HL-60/S4 treated with phorbol 12-myristate 13-acetate at 8.2 ng/mL for 4 days and 3 days (cell line): ENCODE data around the gene CRTAC1.

Experiments used
- in situ Hi-C: fragments of 300-500 bp; cut with MboI; formaldehyde crosslinking; loops from 2 replicates; pipeline ENCODE4 v1.15.0; 2022; ENCODE audit warnings: low sequenced_read_pairs

The CRTAC1 gene

GRCh38 chr10:98030093-98030821 is at the start of gene CRTAC1:
TSS of gene CRTAC1 (minus strand) at chr10:98030621. CDS start at chr10:98030472, 149 bp downstream.
- in situ Hi-C loops, result loop anchor here (25.0 kb wide), 2 partner anchors 118 to 243 kb away; no protein-coding TSS in a partner anchor

GRCh38 chr10:98078774-98079173 is 48.4 kb upstream of the CRTAC1 start:
- in situ Hi-C loops, result no loop called here

GRCh38 chr10:98077223-98077622 is 46.8 kb upstream of the CRTAC1 start:
- in situ Hi-C loops, result no loop called here

- in situ Hi-C loops, result no loop called here
Observed at GRCh38 chr10:98076086-98076485, 45.7 kb upstream of the CRTAC1 start.

- in situ Hi-C loops, result no loop called here
Observed at GRCh38 chr10:98074315-98074911, 44.0 kb upstream of the CRTAC1 start.

- in situ Hi-C loops, result no loop called here
Observed at GRCh38 chr10:98067165-98067564, 36.7 kb upstream of the CRTAC1 start.

GRCh38 chr10:98063740-98064027 is 33.3 kb upstream of the CRTAC1 start:
- in situ Hi-C loops, result no loop called here

- in situ Hi-C loops, result no loop called here
Observed at GRCh38 chr10:98062424-98062823, 32.0 kb upstream of the CRTAC1 start.

- in situ Hi-C loops, result no loop called here
Observed at GRCh38 chr10:98060079-98060478, 29.7 kb upstream of the CRTAC1 start.

- in situ Hi-C loops, result no loop called here
Observed at GRCh38 chr10:98058295-98058694, 27.9 kb upstream of the CRTAC1 start.

- in situ Hi-C loops, result no loop called here
Observed at GRCh38 chr10:98055841-98056516, 25.6 kb upstream of the CRTAC1 start.

GRCh38 chr10:98047009-98047741 is 16.8 kb upstream of the CRTAC1 start:
- in situ Hi-C loops, result loop anchor here (25.0 kb wide), 2 partner anchors 135 to 260 kb away; no protein-coding TSS in a partner anchor

GRCh38 chr10:98045785-98046389 is 15.5 kb upstream of the CRTAC1 start:
- in situ Hi-C loops, result loop anchor here (25.0 kb wide), 2 partner anchors 134 to 259 kb away; no protein-coding TSS in a partner anchor

GRCh38 chr10:98041352-98042043 is 11.1 kb upstream of the CRTAC1 start:
- in situ Hi-C loops, result loop anchor here (25.0 kb wide), 2 partner anchors 129 to 254 kb away; no protein-coding TSS in a partner anchor

GRCh38 chr10:98039690-98040381 is 9.4 kb upstream of the CRTAC1 start:
- in situ Hi-C loops, result loop anchor here (25.0 kb wide), 2 partner anchors 128 to 253 kb away; no protein-coding TSS in a partner anchor

GRCh38 chr10:98038288-98038687 is 7.9 kb upstream of the CRTAC1 start:
- in situ Hi-C loops, result loop anchor here (25.0 kb wide), 2 partner anchors 126 to 251 kb away; no protein-coding TSS in a partner anchor

- in situ Hi-C loops, result loop anchor here (25.0 kb wide), 2 partner anchors 123 to 248 kb away; no protein-coding TSS in a partner anchor
Observed at GRCh38 chr10:98035599-98035998, 5.2 kb upstream of the CRTAC1 start.

- in situ Hi-C loops, result loop anchor here (25.0 kb wide), 2 partner anchors 121 to 246 kb away; no protein-coding TSS in a partner anchor
Observed at GRCh38 chr10:98033515-98033914, 3.1 kb upstream of the CRTAC1 start.

GRCh38 chr10:98031440-98031839 is 1.0 kb upstream of the CRTAC1 start:
- in situ Hi-C loops, result loop anchor here (25.0 kb wide), 2 partner anchors 119 to 244 kb away; no protein-coding TSS in a partner anchor
